K562 (cell line): ENCODE measurements around the gene ARHGEF26. TPM values are rescaled to one million over a fixed set of nuclear protein-coding genes. Genes with fewer than 3 reads are reported as not detected.

ENCODE experiments used
- ATAC-seq: fragments of 200-7000 bp; cut with Tn5 transposase; 3 replicates; pipeline ENCODE4 v1.9.1; 2020; ENCODE audit warnings: moderate library complexity
- BruUV-seq: library from RNA; stranded (reverse); fragments of 400-500 nt; replicated peaks from 2 replicates; lab custom pipeline; 2021; lab: Mats Ljungman, UMichigan
- CTCF ChIA-PET: fragments of 300-600 bp; formaldehyde crosslinking; extraction: SDS; loops from one replicate; lab custom pipeline; 2021; ENCODE audit warnings: low intra/inter-chr PET ratio; lab: Yijun Ruan, JAX
- POLR2A ChIA-PET: fragments of 300-600, 350-650 bp; sonication (Branson Sonifier 250); formaldehyde crosslinking; extraction: SDS; loops from one replicate; lab custom pipeline; 2021; ENCODE audit warnings: antibody characterized with exemption, inconsistent platforms; lab: Yijun Ruan, JAX
- DNase-seq, 4 experiments: peaks; one replicate each; pipeline versions ENCODE4 v3.0.0 to v3.0.0-alpha.2; 2011 to 2018; ENCODE audit warnings: low spot score in 3 of 4, mixed read lengths in 3 of 4; ENCODE audit errors: extremely low read depth in 1 of 4
- FAIRE-seq: peaks from 2 replicates; lab custom pipeline; 2011; peaks lifted over from hg19 to GRCh38; lab: Jason Lieb, UNC
- H2AFZ ChIP-seq: 2 replicates; pipeline ENCODE4 v1.6.0; 2011; ENCODE audit warnings: low read depth, low read length, control low read depth, inconsistent platforms
- H3K27ac ChIP-seq: fragments of 200-600 bp; 3 replicates; pipeline ENCODE4 v1.8.0; 2011; ENCODE audit warnings: low read depth, mild to moderate bottlenecking, control low read depth, inconsistent platforms, low read length, moderate library complexity, mixed read lengths; ENCODE audit errors: extremely low read depth
- H3K27me3 ChIP-seq, 2 experiments: fragments of 300-600 bp in 1 of 2; 2 replicates in 1 of 2; 3 replicates in 1 of 2; pipeline versions ENCODE4 v1.6.0 to v1.8.0; 2011; ENCODE audit warnings: inconsistent platforms in 2 of 2, low read length in 2 of 2, mild to moderate bottlenecking in 1 of 2, mixed read lengths in 1 of 2, moderate library complexity in 1 of 2; ENCODE audit not compliant: control insufficient read depth in 2 of 2, insufficient read depth in 2 of 2
- H3K36me3 ChIP-seq: fragments of 300-600 bp; 3 replicates; pipeline ENCODE4 v1.8.0; 2011; ENCODE audit warnings: mild to moderate bottlenecking, low read length, inconsistent platforms; ENCODE audit not compliant: control insufficient read depth, insufficient read depth
- H3K4me1 ChIP-seq, 2 experiments: fragments of 200-600 bp in 1 of 2; replicated peaks in 1 of 2; 2 replicates in 1 of 2; 3 replicates in 1 of 2; pipeline versions ENCODE4 v1.5.1 to v1.8.0; 2011; ENCODE audit warnings: inconsistent platforms in 2 of 2, low read length in 2 of 2, mild to moderate bottlenecking in 1 of 2, mixed read lengths in 1 of 2, moderate library complexity in 1 of 2; ENCODE audit not compliant: control insufficient read depth in 2 of 2, insufficient read depth in 2 of 2
- H3K4me2 ChIP-seq: 2 replicates; pipeline ENCODE4 v1.6.1; 2011; ENCODE audit warnings: low read length, control low read depth, inconsistent platforms, mixed read lengths; ENCODE audit not compliant: insufficient read depth
- H3K4me3 ChIP-seq: fragments of 200-600 bp; sonication (generic), shearing (Covaris generic); 2 replicates; pipeline ENCODE4 v1.5.1; 2016; ENCODE audit warnings: control low read depth, inconsistent platforms
- H3K79me2 ChIP-seq: fragments of 200-600 bp; 3 replicates; pipeline ENCODE4 v1.8.0; 2011; ENCODE audit warnings: low read length, inconsistent platforms; ENCODE audit not compliant: control insufficient read depth, insufficient read depth
- H3K9ac ChIP-seq, 2 experiments: 2 replicates each; pipeline versions ENCODE4 v1.6.0 to v1.6.1; 2011; ENCODE audit warnings: low read depth in 2 of 2, low read length in 2 of 2, control low read depth in 1 of 2, inconsistent platforms in 1 of 2, mild to moderate bottlenecking in 1 of 2, mixed read lengths in 1 of 2; ENCODE audit not compliant: insufficient read depth in 1 of 2
- H3K9me1 ChIP-seq: one replicate; pipeline ENCODE4 v1.6.0; 2011; ENCODE audit warnings: inconsistent platforms, mild to moderate bottlenecking, low read length, moderate library complexity; ENCODE audit not compliant: control insufficient read depth, insufficient read depth
- H3K9me3 ChIP-seq: replicated peaks from 2 replicates; pipeline ENCODE4 v1.5.1; 2011; ENCODE audit warnings: low read depth, low read length, inconsistent platforms; ENCODE audit not compliant: control insufficient read depth, insufficient read depth
- H4K20me1 ChIP-seq: replicated peaks from 2 replicates; pipeline ENCODE4 v1.6.1; 2011; ENCODE audit warnings: low read length, inconsistent platforms, mixed read lengths; ENCODE audit not compliant: control insufficient read depth, insufficient read depth
- AFF4 ChIP-seq: sonication (generic); formaldehyde crosslinking; IDR thresholded peaks from 2 replicates; pipeline ENCODE4 v1.8.0; 2023; ENCODE audit warnings: mild to moderate bottlenecking, missing genetic modification reagents
- C11orf30 ChIP-seq: fragments of 450-650 bp; IDR thresholded peaks from 2 replicates; pipeline ENCODE4 v1.6.1; 2016; ENCODE audit warnings: low read depth, mild to moderate bottlenecking
- DACH1 ChIP-seq: fragments of 450-650 bp; IDR thresholded peaks from 2 replicates; pipeline ENCODE4 v1.6.1; 2018; ENCODE audit not compliant: partially characterized antibody
- E2F8 ChIP-seq: fragments of 450-650 bp; IDR thresholded peaks from 2 replicates; pipeline ENCODE4 v1.7.1; 2018; ENCODE audit warnings: mild to moderate bottlenecking, low read depth; ENCODE audit not compliant: partially characterized antibody
- KDM2B ChIP-seq: fragments of 250-450 bp; sonication (Bioruptor Pico); IDR thresholded peaks from 2 replicates; pipeline ENCODE4 v1.8.0; 2021; ENCODE audit warnings: mild to moderate bottlenecking, moderate library complexity
- PPARD ChIP-seq: fragments of 250-450 bp; sonication (Bioruptor Pico); IDR thresholded peaks from 2 replicates; pipeline ENCODE4 v1.8.0; 2022; ENCODE audit warnings: inconsistent platforms, mild to moderate bottlenecking, moderate library complexity
- SNRNP70 ChIP-seq: fragments of 200-400 bp; formaldehyde crosslinking; optimal IDR thresholded peaks from 2 replicates; pipeline ENCODE3; 2017; ENCODE audit warnings: low read depth, low read length
- ZNF121 ChIP-seq: sonication (generic); formaldehyde crosslinking; conservative IDR thresholded peaks from 2 replicates; pipeline ENCODE4 v1.8.0; 2022; ENCODE audit warnings: missing genetic modification reagents
- WGBS: fragments of 100-300 bp; shearing (Covaris generic); methylation state at CpG from one replicate; pipeline ENCODE4 v1.1.6; 2016; ENCODE audit warnings: low coverage, mixed read lengths; ENCODE audit not compliant: insufficient coverage; ENCODE audit errors: missing lambda C conversion rate; 5-methylcytosine and 5-hydroxymethylcytosine counted together
- in situ Hi-C: fragments of 300-500 bp; cut with MboI; formaldehyde crosslinking; loops from 4 replicates; pipeline ENCODE4 v1.15.0; 2018; ENCODE audit warnings: inconsistent platforms, mixed read lengths
- intact Hi-C: fragments of 100-400 bp; cut with micrococcal nuclease; formaldehyde crosslinking; loops from 2 replicates; pipeline ENCODE4 v1.14.2; 2022
- polyA plus RNA-seq, 8 experiments: library from polyadenylated mRNA; depleted of rRNA in 4 of 8; stranded (reverse) in 5 of 8; unstranded in 3 of 8; fragments of >200 nt; fragmentation: Nextera tagmentation in 2 of 8; fragmentation: Illumina TruSeq in 1 of 8; extraction: Ambion mirVana in 2 of 8; extraction: Trizol in 1 of 8; gene quantifications; 2 replicates each; pipeline versions ENCODE4 v1.2.1 to v1.2.3, GENCODE V29; 2011 to 2014; ENCODE audit warnings: inconsistent platforms in 1 of 8, missing spikeins in 1 of 8
- total RNA-seq, 7 experiments: library from RNA; depleted of rRNA in 6 of 7; stranded (reverse); fragments of >200 nt in 6 of 7; fragmentation: Illumina TruSeq in 2 of 7; extraction: Trizol in 2 of 7; gene quantifications; 2 replicates each; pipeline versions ENCODE4 v1.2.1 to v1.2.3, GENCODE V29; 2011 to 2021; ENCODE audit warnings: low replicate concordance in 1 of 7

The ARHGEF26 gene
- total and polyA plus RNA-seq, 9 of the 15 experiments (the other 6 are each of a cell fraction or from before 2014, with no cell fraction given): 0.01 to 0.11 (median 0.04) TPM; not detected in 2

- Histone ChIP-seq H3K4me3 (no peak overlapping the region), H3K9me3 (no peaks in the 10 kb centered on the region), H3K27me3 (no peaks in the 10 kb centered on the region), H3K36me3 (no peaks in the 10 kb centered on the region), H3K9me1 (no peaks in the 10 kb centered on the region), H3K9ac (no peak overlapping the region), H3K79me2 (no peaks in the 10 kb centered on the region), H3K27ac (no peak overlapping the region), H4K20me1 (no peaks in the 10 kb centered on the region), H3K4me1 (no peaks in the 10 kb centered on the region)
- intact Hi-C loops (no loop called here), in situ Hi-C loops (no loop called here)
- ChIA-PET CTCF (no interaction called here), POLR2A (interaction anchor here (1.0 kb wide), 1 partner anchor 22 kb away, joined by 3 read pairs; no protein-coding TSS in a partner anchor)
- DNase-seq: no peak
- WGBS: 0% methylated on average over 1 of the region's 1 CpG
- FAIRE-seq: no peak
- TF ChIP-seq DACH1: no peak
- no peak for TF ChIP-seq C11orf30
- no peak for TF ChIP-seq SNRNP70
- no peak for TF ChIP-seq AFF4 (CRISPR knock-in tag)
- TF ChIP-seq KDM2B (CRISPR knock-in tag): no peak
- no peak for TF ChIP-seq PPARD (CRISPR knock-in tag)
- no peak for TF ChIP-seq E2F8
- TF ChIP-seq ZNF121 (CRISPR knock-in tag): no peak
- TF ChIP-seq, all 486 proteins: peak for 0
- Histone ChIP-seq H2AFZ (no peak overlapping the region), H3K4me2 (no peak overlapping the region)
- BruUV-seq: no TSS peak
- no peak for ATAC-seq
Observed at GRCh38 chr3:154148541-154148940, 27.4 kb downstream of the ARHGEF26 start.
